GM12873 (cell line): Measurements from ENCODE around the gene KIF18B.

Experiments
- CTCF ChIP-seq: IDR thresholded peaks from 2 replicates; pipeline ENCODE4 v1.5.1; 2012; ENCODE audit warnings: low read depth, mild to moderate bottlenecking, moderate library complexity, low read length, control low read depth; ENCODE audit not compliant: insufficient read depth; ENCODE audit errors: missing control alignments

The KIF18B gene

GRCh38 chr17:44960691-44961090, 13.1 kb upstream of the KIF18B start:
- no peak for TF ChIP-seq CTCF

- no peak for TF ChIP-seq CTCF
Observed at GRCh38 chr17:44959821-44960531, 12.4 kb upstream of the KIF18B start.

- no peak for TF ChIP-seq CTCF
Observed at GRCh38 chr17:44956998-44957981, 9.7 kb upstream of the KIF18B start.

GRCh38 chr17:44955674-44956425, 8.3 kb upstream of the KIF18B start:
- TF ChIP-seq CTCF, result no peak

- no peak for TF ChIP-seq CTCF
Observed at GRCh38 chr17:44952946-44953475, 5.4 kb upstream of the KIF18B start.

- no peak for TF ChIP-seq CTCF
Observed at GRCh38 chr17:44948315-44948795, 782 bp upstream of the KIF18B start.
